ENCODE measurements around the gene HOXA3.

Gene HOXA3

DNA sequence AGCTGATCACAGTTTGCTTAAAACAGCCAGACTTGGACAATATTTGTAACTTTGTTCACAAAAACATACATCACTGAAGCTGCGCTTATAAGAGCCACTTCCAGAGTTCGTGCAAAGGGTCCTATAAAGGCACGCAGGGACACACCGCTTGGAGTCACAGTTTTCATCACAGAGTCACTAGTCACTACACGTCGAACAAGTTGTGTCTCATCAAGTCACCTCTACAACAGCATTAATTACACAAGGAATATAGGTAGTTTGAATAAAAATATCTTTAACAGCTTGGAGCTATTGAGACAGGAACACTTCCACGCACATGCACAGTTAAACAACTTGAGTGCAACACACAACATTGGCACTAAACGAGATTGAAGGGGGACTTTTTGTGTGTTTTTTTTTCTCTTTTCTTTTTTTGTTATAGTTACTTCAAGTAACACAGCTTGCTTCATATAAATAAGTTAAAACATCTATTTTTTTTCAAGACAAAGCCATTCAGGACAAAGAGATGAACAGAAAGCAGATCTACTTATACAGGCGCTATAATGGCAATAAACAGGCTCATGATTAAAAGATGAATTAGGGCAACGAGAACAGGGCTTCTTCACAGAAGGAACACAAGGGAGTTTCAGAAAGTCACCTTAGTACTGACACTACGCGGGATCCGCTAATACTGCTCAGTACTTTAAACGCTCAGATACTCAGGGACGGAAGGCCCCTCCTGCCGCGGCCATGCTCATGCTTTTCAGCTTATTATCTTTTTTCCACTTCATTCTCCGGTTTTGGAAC is 11.1 kb downstream of the HOXA3 start:
- DNase-seq = no peak
- in situ Hi-C loops (cut with MboI; ENCODE audit: low pct_unique_long_range_greater_than_20kb, low sequenced_read_pairs) = no loop called here

GRCh38 chr7:27140126-27140857 is 12.1 kb downstream of the HOXA3 start:
- in situ Hi-C loops (cut with MboI; ENCODE audit: low pct_unique_long_range_greater_than_20kb, low sequenced_read_pairs) = no loop called here
- no peak for DNase-seq

DNA sequence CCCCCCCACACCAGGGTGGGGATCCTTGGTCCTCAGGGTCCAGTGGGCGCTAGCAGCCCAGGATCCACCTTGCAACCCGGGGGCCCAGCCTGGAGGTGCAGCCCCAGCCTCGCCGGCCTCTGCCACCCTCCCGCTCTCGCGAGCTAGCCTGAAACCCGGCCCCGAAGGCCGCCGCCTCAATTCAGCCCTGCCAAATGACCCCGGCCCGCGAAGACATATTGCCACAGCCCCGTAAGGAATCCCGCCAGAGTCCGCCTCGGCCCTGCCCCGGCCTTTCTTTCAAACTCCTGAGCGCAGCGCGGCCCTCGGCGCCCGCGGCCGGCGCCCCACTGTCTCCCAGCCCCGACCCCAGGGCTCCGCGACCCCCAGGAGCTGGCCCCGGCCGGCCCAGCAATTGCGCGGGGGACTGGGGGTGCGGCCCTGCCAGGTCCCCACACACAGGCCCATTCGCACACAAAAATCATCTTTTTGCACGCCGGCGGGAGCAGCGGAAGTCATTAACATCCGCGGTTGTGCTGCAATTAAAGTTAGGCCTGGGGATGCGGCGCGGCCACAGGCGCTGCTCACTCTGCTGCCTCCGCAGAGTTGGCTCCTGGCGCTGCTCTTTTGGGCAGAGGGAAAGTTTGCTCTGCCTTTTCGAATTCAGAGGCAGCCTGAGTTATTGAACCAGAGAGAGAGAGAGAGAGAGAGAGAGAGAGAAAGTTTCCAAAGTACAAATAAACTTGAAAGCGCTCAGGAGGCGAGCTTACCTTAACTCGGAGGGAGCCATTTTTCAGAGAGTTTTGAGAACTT is 12.9 kb downstream of the HOXA3 start:
- in situ Hi-C loops (cut with MboI; ENCODE audit: low pct_unique_long_range_greater_than_20kb, low sequenced_read_pairs) = no loop called here
- no peak for DNase-seq

GRCh38 chr7:27138985-27139333 is 13.4 kb downstream of the HOXA3 start:
- in situ Hi-C loops (cut with MboI; ENCODE audit: low pct_unique_long_range_greater_than_20kb, low sequenced_read_pairs) = no loop called here
- no peak for DNase-seq

GRCh38 chr7:27138472-27138871 is 13.9 kb downstream of the HOXA3 start:
- in situ Hi-C loops (cut with MboI; ENCODE audit: low pct_unique_long_range_greater_than_20kb, low sequenced_read_pairs) = no loop called here
- no peak for DNase-seq

DNA sequence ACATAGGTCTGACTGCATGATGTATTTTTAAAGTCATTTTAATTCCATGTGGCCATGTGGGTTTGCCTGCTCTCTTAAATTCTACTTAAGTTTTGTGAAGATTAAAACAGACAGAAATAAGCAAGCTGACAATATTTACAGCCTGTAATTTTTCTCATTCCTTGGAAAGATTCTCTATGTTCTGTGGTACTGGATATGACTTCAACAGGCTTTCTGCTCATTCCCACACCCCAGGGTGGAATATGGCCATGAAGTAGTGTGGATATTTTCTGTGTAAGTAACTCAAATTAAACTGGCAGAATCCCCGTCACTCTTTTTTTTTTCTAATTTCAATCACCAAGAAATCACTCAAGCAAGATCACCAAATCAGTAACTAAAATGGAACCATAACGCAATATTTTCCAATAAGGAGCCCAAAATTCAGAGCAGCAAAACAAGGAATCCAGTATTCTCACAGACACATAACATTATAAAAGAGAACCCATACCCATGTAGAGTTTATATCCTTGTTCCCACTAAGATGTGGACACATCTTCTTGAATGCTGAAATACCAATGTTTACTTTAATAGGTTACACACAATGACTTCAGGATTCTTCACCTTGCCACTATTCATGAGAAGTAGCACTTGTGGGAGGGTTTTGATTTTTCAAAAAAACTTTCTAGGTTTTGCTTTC is 14.6 kb downstream of the HOXA3 start:
- in situ Hi-C loops (cut with MboI; ENCODE audit: low pct_unique_long_range_greater_than_20kb, low sequenced_read_pairs) = no loop called here
- DNase-seq = no peak

DNA sequence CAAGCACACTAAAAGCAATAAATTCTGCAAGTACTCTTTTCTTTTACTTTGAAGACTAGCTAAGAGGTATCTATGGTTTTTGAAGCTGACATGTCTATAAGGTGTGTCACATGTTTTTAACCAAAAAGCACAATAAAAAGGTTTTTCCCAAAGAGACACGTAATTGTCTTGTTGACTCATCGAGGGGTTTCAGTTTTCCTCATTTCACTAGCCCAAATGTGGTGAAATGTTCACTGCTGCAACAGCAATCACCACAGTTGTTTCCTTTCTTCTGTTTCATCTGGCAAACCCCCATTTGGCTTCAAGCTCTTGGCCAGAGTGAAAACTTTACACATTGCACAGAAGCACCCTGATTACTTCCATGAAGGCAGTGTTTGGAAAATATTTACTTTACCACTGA is 18.0 kb downstream of the HOXA3 start:
- in situ Hi-C loops (cut with MboI; ENCODE audit: low pct_unique_long_range_greater_than_20kb, low sequenced_read_pairs) = no loop called here
- peak; percentile 24 for DNase-seq

GRCh38 chr7:27133409-27134231 is 18.8 kb downstream of the HOXA3 start:
- in situ Hi-C loops (cut with MboI; ENCODE audit: low pct_unique_long_range_greater_than_20kb, low sequenced_read_pairs) = no loop called here

DNA sequence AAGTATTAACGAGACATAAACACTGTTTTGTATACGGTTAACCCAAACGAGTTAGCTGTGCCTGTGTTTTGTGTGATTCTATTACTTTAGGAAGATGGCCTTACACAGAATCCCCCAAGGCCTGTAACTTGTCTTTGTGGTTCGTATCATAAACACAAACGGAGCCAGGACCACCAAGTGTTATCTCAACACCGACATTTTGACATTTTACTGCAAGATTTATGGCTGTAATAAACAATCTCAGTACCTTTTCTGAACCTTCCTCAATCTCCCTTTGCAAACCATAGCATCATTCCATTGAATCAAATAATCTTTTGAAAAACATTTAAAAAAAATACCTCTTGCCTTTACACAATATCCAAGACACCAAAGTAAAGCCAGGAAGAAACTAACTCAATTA is 19.4 kb downstream of the HOXA3 start:
- DNase-seq = no peak
- in situ Hi-C loops (cut with MboI; ENCODE audit: low pct_unique_long_range_greater_than_20kb, low sequenced_read_pairs) = no loop called here

More at GRCh38 chr7:27133409-27134231, 18.8 kb downstream of the HOXA3 start:
- no peak for DNase-seq

DNA sequence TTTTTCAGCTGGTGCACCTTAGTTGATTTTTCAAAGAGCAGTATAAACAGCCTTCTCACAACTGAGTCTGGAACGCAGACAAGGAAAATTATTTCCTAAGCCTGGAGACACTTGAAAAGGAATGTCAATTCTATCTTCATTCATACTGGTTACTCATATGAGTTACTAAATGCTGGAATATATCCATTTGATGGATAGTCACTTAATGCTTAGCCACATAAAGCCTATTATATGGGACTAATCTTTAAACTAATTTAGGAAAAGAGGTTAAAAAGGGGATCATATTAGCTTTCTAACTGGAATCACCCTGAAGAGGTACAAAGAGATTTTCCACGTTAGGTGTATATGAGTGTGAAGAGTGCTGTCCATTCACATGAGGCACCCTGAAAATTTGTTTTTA is 20.2 kb downstream of the HOXA3 start:
- DNase-seq = no peak
- in situ Hi-C loops (cut with MboI; ENCODE audit: low pct_unique_long_range_greater_than_20kb, low sequenced_read_pairs) = no loop called here

- DNase-seq = no peak
- in situ Hi-C loops (cut with MboI; ENCODE audit: low pct_unique_long_range_greater_than_20kb, low sequenced_read_pairs) = no loop called here
Measured at GRCh38 chr7:27131390-27131819, 21.0 kb downstream of the HOXA3 start.

DNA sequence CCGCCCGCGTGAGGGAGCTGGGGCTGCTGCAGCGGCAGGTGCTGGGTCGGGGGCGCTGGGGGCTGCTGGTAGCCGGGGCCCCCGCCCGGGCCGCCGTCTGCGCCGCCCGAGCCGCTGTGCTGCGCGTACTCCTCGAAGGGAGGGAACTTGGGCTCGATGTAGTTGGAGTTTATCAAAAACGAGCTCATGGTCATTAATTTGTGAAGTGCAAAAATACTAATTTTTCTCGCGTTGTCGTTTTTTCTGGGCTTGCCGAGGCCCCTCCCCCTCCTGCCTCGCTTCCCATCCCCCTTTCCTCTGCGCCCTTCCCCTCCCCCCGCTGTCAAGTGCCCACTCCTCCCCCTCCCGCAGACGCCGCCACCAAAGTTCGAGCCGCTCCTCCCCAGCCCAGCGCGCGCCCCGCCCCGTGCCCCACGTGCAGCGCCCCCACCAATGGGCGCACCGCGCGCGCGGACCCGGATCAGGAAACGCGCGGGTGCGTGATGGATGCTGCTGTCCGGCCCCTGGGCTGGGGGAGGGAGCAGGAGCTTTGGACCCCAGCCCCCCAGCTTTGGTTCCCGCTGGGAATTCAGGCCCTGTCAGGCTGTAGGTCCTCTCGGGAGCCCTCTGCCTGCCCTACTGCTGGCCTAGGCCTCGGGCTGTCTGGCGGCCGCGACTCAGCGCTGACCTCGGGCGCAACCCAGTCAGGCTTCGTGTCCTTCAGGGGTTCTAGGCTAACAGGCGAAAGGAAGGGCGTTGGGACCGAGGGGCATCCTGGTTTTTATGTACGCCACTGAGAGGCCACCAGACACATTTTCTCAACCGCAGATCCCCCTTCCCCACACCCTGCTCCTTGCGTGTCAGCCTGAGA is 21.6 kb downstream of the HOXA3 start, which contains the start of gene HOXA4:
TSS of gene HOXA4 (minus strand) at position 218 of the 850 bp plus-strand sequence. CDS start at position 194, 24 bp downstream.
- DNase-seq = no peak

DNA sequence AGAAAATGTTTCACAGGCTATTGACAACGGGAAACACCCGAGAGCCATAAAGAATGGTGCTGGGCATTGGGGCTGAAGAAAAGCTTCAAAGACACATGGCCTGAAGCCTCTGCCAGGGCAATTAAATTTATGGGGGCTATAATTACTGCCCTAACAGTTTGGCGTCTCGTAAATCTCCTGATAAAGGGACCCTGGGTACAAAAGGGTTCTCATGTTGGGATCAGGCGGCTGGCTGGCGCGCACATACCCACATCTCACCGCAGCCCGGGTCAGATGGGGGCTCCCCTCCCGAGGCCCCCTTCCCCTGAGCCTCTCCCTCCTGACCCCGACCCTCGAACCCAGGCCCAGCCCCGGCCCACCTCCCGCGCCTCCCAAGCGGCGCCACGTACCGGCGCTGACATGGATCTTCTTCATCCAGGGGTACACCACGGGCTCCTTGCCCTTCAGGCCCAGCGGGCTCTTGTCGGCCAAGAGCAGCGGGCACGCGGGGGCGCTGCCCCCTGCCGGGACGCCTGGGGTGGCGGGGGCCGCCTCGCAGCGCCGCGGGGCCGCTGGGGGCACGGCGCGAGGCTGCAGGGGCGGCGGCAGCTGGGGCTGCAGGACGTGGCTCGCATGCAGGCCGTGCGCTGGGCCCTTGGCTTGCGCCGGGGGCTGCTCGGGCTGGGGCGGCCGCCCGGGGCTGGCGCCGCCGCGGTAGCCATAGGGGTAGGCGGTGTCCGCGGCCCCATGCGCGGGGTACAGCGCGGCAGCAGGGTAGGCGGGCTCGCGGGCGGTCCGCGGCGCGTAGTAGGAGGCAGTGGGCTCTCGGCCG is 22.4 kb downstream of the HOXA3 start:
- in situ Hi-C loops (cut with MboI; ENCODE audit: low pct_unique_long_range_greater_than_20kb, low sequenced_read_pairs) = no loop called here
- no peak for DNase-seq

More for the DNA sequence above, 21.6 kb downstream of the HOXA3 start, which contains the start of gene HOXA4:
- in situ Hi-C loops (cut with MboI; ENCODE audit: low pct_unique_long_range_greater_than_20kb, low sequenced_read_pairs) = no loop called here

DNA sequence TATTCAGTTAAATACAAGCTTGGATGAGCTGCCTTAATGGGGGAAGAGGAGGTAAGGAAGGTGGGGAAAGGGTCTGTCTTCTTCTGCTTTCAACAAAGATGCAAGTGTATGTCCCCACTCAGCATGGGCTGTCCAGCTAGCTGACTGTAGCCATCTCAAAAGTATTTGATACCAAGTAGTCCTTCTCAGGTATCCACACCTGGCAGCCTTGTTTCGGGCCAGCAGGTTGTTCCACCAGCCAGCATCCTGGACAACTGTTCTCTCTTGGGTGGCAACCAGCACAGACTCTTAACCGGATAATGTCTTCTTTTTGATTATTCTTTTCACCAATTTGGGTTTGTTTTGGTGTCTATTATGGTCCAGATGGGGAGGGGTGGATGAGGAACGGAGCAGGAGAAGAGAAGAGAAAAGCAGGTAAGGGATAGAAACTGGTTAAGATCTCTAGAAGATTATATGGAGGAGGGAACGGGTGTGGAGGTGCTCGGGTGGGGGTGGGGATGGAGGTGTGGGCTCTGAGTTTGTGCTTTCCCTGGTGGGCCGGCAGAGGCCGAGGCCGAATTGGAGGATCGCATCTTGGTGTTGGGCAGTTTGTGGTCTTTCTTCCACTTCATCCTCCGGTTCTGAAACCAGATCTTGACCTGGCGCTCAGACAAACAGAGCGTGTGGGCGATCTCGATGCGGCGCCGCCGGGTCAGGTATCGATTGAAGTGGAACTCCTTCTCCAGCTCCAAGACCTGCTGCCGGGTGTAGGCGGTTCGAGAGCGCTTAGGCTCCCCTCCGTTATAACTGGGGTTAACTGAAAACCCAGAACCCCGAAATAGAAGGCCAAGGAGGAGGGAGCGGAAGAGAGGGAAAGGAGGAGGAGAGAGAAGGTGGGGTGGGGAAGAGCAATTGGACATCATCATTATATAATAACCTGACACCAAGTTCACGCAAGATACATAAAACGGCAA is 23.3 kb downstream of the HOXA3 start:
- in situ Hi-C loops (cut with MboI; ENCODE audit: low pct_unique_long_range_greater_than_20kb, low sequenced_read_pairs) = no loop called here
- DNase-seq = no peak

DNA sequence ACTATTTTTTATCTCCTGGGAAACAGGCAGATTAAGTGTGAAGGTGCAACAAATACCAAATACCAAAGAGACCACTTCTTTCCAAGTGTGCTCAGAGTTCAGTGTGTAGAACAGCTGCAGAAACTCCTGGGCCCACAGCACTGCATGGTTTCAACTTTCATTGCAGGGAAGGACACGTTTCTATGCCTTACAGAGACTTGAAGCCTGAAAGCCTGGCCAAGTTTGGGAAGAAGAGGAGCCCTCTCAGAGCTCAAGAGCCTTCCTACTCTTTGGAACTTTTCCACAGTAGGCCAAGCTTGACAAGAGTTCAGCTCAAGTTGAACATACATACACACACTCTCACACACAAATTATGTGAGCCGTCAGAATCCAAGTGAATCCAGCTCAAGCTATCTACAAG is 24.3 kb downstream of the HOXA3 start:
- DNase-seq = no peak
- in situ Hi-C loops (cut with MboI; ENCODE audit: low pct_unique_long_range_greater_than_20kb, low sequenced_read_pairs) = no loop called here

Measured in KBM-7 (cell line).